NB4 (cell line): ENCODE results near the gene ORAI2.

Experiments used
- DNase-seq: peaks from one replicate; pipeline ENCODE4 v3.0.0; 2010; ENCODE audit warnings: low read depth
- H3K4me3 ChIP-seq: one replicate; pipeline ENCODE4 v1.5.1; 2011; ENCODE audit warnings: mild to moderate bottlenecking, low read depth, low read length, moderate library complexity
- MYC ChIP-seq: IDR thresholded peaks from 2 replicates; pipeline ENCODE4 v1.6.1; 2011; ENCODE audit warnings: low read depth, low read length
- POLR2A ChIP-seq: IDR thresholded peaks from 2 replicates; pipeline ENCODE4 v1.6.1; 2011; ENCODE audit warnings: mild to moderate bottlenecking; ENCODE audit not compliant: insufficient read length; ENCODE audit errors: extremely low read depth
- TF ChIP-seq, protein P1 (sequence below): IDR thresholded peaks from 2 replicates; pipeline ENCODE4 v1.6.1; 2011; ENCODE audit warnings: low read depth, low read length
- TF ChIP-seq, protein P2 (sequence below): IDR thresholded peaks from one replicate; pipeline ENCODE4 v1.5.1; 2012; ENCODE audit warnings: low read depth, low read length

ORAI2 gene

DNA sequence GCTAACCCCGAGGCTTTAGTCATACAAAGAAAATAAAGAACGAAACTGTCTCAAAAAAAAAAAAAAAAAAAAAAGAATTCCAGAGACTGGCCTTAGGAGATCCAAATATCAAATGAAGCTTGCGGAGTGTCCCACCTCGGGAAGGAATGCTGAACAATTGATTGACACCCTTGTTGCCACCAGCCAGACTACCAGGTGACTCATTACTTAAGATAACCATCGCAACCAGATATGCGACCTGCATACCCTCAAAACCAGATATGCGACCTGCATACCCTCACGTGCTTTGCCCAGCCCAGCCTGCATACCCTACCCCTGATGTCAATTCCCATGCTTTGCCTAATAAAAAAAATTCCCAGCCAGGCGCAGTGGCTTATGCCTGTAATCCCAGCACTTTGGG, 39.9 kb upstream of the ORAI2 start:
- no peak for DNase-seq
- TF ChIP-seq, protein P1, sequence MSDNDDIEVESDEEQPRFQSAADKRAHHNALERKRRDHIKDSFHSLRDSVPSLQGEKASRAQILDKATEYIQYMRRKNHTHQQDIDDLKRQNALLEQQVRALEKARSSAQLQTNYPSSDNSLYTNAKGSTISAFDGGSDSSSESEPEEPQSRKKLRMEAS: no peak
- TF ChIP-seq, protein P2, sequence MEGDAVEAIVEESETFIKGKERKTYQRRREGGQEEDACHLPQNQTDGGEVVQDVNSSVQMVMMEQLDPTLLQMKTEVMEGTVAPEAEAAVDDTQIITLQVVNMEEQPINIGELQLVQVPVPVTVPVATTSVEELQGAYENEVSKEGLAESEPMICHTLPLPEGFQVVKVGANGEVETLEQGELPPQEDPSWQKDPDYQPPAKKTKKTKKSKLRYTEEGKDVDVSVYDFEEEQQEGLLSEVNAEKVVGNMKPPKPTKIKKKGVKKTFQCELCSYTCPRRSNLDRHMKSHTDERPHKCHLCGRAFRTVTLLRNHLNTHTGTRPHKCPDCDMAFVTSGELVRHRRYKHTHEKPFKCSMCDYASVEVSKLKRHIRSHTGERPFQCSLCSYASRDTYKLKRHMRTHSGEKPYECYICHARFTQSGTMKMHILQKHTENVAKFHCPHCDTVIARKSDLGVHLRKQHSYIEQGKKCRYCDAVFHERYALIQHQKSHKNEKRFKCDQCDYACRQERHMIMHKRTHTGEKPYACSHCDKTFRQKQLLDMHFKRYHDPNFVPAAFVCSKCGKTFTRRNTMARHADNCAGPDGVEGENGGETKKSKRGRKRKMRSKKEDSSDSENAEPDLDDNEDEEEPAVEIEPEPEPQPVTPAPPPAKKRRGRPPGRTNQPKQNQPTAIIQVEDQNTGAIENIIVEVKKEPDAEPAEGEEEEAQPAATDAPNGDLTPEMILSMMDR: no peak
- no peak overlapping the region for H3K4me3 ChIP-seq

DNA sequence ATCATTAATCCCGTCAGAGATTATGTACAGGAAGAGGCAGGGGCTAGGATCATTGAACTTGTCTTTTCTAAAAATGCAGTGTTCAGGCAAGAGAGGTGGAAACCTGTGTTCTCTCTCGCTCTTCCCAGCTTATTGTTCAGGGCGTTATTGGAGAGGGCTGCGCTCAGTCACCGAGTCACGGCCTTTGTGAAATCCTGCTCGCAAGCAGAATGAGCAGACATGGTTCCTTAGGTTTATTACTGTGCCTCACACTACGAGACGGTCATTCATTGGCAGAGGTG, 37.8 kb upstream of the ORAI2 start:
- DNase-seq: peak; percentile 27
- H3K4me3 ChIP-seq: peak overlapping the region; percentile 100
- TF ChIP-seq POLR2A: no peak
- no peak for TF ChIP-seq MYC
- TF ChIP-seq, protein P1: no peak
- TF ChIP-seq, protein P2: no peak

DNA sequence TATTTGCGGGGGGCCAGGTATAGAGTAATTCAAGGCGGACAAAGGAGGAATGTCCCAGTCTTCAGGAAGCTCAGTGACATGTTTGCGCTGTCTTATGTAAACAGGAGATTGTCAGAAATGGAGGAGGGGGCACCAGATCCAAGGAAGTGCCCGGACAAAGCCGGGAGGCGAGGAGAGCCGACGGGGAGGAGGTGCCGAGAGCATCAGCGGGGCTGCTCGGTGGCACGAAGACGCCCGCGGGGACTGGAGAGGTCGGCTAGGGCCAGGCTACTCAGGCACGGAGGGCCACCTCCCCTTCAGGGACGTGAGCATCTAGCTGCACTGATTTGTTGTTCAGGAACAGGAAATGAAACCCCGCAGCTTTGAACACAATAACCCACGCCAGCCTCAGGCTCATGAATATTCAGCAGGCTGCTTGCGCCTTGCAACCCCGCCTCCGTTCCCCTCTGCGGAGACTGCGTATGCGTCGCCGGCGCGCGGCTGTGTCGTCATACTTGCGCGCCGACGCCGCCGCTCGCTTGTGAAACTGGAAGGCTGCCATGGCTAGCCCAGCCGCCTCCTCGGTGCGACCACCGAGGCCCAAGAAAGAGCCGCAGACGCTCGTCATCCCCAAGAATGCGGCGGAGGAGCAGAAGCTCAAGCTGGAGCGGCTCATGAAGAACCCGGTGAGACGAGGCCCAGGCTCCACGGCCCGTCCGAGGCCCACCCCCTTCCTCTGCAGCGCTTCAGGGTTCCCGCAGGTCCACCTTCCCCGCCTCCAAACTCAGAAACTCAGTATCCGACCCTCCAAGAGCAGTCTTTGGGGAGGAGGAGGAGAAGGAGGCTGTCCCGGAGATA, 37.3 kb upstream of the ORAI2 start, which contains the start of gene PRKRIP1:
Gene PRKRIP1 (plus strand): TSS at position 491 of the 837 bp plus-strand sequence. CDS start 49 bp downstream, at position 540.
- TF ChIP-seq, protein P2: no peak
- TF ChIP-seq, protein P1: peak; percentile 71
- TF ChIP-seq MYC: peak; percentile 87
- peak; percentile 68 for TF ChIP-seq POLR2A
- DNase-seq: peak; percentile 93
- H3K4me3 ChIP-seq: peak within 1 kb of the TSS; percentile 100

DNA sequence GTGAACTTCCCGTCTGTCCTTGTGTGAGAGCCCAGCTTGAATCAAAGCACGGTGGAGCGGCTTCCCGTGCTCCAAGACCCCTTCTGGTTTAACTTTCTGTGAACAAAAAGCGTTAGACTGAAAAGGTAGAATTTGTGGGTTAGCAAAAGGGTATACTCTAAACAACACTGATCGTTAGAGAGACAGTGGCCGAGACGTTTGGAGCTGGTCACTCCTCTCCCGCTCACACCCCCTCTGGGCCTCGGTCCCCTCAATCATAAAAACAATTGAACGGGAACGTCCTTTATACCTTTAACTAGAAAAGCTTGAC, 36.7 kb upstream of the ORAI2 start:
- TF ChIP-seq, protein P2: no peak
- TF ChIP-seq, protein P1: no peak
- TF ChIP-seq MYC (no peak), POLR2A (no peak)
- peak overlapping the region; percentile 100 for H3K4me3 ChIP-seq
- DNase-seq: no peak

DNA sequence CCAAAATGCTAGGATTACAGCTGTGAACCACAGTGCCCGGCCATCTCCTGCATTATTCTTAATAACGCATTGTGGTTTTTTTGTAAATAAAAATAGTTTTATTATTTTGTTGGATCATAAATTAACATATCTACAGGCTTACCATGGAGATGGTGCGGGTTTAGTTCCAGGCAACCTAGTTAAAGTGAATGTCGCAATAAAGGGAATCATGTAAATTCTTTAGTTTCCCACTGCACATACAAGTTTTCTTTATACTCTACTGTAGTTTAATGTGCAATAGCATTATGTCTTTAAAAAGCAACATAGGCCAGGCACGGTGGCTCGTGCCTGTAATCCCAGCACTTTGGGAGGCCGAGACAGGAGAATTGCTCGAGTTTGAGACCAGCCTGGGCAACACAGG, 34.8 kb upstream of the ORAI2 start:
- DNase-seq: no peak
- TF ChIP-seq MYC (no peak), POLR2A (no peak)
- TF ChIP-seq, protein P2: no peak
- no peak overlapping the region for H3K4me3 ChIP-seq

DNA sequence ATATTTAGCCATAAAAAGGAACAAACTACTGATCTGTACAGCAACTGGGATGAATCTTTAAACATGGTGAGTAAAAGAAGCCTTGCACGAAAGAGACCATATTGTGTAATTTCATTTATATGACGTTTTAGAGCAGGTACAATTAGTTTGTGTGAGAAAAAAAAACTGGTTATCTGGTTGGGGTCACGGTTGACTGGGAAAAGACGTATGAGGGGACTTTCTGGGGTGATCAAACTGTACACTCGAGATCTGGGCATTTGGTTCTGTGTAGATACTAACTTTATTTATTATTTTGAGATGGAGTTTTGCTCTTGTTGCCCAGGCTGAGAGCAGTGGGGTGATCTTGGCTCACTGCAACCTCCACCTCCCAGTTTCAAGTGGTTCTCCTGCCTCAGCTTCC, 33.0 kb upstream of the ORAI2 start:
- no peak for DNase-seq
- no peak overlapping the region for H3K4me3 ChIP-seq
- TF ChIP-seq, protein P2: no peak
- TF ChIP-seq, protein P1: no peak
- no peak for TF ChIP-seq POLR2A
- TF ChIP-seq MYC: no peak
